ENCODE data around the gene PURA. TPM values are rescaled to one million over a fixed set of nuclear protein-coding genes. Genes with fewer than 3 reads are reported as not detected.

Gene PURA
- polyA plus RNA-seq, 1 donor, result 9.6 TPM

DNA sequence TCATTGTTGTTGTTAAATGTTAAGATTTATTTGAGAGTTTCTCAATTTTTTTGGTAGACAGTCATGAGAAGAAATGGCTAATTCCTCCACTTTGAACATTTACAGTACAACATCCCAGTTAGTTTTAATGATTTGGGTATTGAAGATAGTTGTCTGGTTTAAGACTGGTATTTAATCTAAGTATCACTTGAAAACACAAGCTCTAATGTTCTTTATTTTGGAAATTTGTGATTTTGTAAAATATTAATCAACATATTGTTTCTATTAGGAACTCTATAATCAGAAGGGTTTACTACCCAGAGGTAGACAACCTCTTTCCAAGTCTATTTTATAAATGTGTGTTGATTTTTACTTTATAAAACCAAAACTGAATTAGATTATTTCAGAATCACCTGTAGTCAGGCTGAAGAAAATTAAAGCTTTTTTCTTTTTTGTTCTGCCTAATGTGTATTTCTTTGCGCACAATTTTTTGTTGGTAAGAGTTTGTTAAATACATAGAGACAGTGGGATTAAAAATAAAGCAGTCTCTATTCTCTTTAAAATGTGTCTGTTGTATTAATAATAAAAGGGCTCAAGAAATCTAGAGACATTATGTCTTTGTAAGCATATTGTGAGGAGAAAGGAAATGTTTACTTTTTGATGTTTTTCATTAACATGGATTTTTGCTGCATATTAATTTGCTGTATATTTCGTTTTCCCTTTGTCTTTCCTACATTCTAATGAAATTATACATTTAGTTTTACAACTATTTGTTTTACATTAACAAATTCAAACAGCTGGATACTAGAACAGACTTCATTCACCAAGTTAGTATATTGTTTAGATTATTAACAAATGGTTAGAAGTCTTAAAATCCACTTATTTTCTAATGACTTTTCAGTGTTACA lies 3.9 kb upstream of the PURA start:
- no peak for DNase-seq (ENCODE audit: low read depth)

DNA sequence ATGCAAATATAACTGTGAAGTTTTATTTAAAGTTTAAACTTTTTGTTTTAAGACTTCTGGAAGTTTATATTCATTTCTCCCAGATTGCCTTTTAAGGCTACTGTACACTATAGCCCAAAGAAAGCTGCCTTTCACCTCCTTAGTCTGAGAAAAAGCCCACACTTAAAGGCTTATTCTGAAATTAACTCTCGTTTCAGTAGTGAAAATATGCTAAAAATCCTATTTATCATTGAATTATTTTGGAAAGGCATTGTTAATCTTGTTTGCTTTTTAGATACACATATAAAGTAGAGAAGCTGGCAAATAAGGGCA lies 3.3 kb upstream of the PURA start:
- no peak for DNase-seq (ENCODE audit: low read depth)

GRCh38 chr5:140111011-140111858 lies 2.7 kb upstream of the PURA start:
- DNase-seq (ENCODE audit: low read depth), result no peak

- no peak for DNase-seq (ENCODE audit: low read depth)
Measured at GRCh38 chr5:140111859-140112551, 1.9 kb upstream of the PURA start.

DNA sequence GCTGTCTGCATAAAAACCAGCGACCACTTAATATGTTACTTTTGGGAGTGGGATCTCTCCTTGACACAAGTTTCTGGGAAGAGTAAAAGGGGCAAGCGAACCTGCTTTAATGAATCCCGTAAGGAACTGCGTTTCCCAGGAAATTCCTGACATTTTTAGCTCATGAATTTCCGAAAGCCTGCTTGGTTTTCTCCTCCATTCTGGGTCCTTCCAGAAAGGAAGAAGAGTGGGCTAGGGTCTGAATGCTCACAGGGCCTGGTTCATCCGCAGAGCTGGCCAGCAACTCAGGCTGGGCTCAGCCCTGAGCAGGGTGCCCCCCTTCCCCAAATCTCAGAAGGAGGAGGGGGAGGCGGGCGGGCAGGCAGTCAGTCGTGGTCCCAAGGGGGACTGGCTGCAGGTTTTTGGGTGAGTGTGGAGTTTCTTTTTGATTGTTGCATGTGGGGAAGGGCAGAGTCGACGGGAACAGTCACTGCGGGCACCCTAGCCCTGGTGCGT lies 1.2 kb upstream of the PURA start:
- no peak for DNase-seq (ENCODE audit: low read depth)

DNA sequence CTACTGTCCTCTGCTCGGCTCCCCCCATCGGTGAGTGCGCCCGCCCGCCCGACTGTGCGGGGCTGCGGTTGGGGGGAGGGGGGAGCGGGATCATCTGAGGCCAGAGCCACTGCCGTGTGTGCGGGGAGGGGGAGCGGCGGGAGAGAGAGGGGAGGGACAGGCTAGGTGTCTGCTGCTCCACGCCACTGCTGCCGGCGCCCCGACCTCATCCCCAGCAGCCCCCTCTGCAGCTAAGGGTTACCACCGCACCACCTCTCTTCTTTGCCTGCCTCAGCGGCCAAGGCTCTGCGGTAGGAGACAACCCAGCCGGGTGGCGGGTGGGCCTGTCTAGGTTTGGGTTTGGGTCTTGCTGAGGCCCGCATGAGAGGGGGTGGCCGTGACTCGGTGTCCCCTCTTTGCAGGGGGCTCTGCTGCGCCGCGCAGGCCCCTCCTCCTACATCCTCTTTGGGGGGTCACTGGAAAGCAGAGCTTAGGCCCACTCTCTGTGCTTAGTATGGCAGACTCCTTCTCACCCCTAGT lies 670 bp upstream of the PURA start:
- DNase-seq (ENCODE audit: low read depth), result no peak

GRCh38 chr5:140114341-140115185 lies 654 bp downstream of the PURA start:
- DNase-seq (ENCODE audit: low read depth), result no peak

DNA sequence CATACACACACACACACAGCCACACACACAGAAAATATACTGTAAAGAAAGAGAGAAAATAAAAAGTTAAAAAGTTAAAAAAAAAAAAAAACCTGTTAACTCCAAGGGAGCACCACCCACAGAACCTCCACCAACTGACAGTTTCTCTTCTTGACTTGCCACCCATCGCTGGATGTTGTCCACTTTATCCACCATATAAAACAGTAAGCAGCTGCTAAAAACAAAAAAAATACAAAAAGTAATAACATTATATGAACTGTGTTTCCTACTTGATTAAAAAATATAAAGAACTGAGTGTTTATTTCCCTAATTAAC lies 1.2 kb downstream of the PURA start:
- DNase-seq (ENCODE audit: low read depth), result no peak

GRCh38 chr5:140116716-140117115 lies 2.8 kb downstream of the PURA start:
- no peak for DNase-seq (ENCODE audit: low read depth)

DNA sequence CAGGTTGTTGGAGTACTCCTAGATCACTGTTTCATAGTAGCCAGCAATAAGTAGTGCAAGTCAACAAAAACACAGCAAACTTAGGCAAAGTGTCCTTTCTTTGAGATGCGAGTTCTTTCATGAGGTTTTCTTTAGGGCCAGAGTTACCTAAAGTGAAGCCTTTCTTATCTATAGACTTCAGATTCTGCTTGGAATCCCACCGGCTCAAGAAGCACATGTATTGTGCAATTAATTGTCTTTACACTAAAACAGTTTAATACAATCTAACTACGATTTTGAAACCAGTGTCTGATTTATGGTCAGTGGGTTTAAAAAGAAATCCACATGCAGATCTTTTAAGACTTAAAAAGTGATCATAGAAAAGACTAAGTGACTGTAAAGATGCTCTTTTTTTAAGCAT lies 3.6 kb downstream of the PURA start:
- no peak for DNase-seq (ENCODE audit: low read depth)

DNA sequence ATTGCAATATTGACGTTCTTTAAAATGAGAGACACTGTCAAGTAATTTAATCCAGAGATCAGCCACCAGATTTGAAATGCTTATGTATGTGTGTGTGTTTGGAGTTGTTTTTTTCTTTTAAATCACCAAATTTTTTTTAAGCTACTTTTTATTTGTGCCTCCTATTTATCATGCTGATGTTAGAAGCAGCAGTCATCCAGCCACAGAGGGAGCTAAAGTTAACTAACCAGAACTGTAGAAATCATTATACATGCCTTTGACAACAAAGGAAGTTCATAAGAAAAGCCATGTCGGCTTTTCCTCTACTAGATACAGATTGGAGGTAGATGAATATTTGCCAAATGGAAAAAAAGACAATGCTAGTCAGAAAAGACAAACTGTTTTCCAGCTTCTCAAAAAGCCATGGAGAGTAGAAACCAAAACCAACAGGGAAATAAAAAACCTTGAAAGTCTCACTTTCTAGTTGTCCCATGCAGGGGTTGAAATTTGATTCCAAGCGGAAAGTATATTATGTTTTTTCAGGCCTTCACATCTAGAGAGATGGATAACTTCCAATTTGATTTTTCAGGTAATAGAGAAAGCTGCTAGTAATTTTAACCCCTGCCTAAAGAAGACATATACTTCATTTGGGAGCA lies 4.5 kb downstream of the PURA start:
- DNase-seq (ENCODE audit: low read depth), result no peak

- DNase-seq (ENCODE audit: low read depth), result no peak
Measured at GRCh38 chr5:140125637-140126036, 11.7 kb downstream of the PURA start, which contains the start of gene IGIP. TSS of gene IGIP (plus strand) at chr5:140125937. CDS start at chr5:140128477, 2,540 bp downstream.

GRCh38 chr5:140126315-140127012 lies 12.6 kb downstream of the PURA start:
- no peak for DNase-seq (ENCODE audit: low read depth)

DNA sequence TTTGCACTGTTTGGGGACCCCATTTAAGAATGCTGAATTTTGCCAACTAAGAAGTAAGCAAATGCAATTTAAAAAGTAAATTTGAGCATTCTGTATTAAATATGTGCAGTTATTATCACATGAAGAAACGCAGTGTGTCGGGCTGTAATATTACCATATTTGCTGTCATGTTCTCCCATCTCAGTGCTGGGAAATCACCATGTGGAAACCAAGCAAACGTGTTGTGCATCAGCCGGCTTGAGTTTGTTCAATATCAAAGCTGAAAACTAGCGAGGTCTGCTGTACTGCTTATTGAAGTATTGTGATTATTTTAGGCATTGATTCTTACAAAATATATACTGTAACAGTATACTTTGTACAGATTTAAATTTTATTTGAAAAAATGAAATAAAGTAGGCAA lies 14.5 kb downstream of the PURA start:
- DNase-seq (ENCODE audit: low read depth), result no peak

- no peak for DNase-seq (ENCODE audit: low read depth)
Measured at GRCh38 chr5:140130949-140131733, 17.2 kb downstream of the PURA start.

DNA sequence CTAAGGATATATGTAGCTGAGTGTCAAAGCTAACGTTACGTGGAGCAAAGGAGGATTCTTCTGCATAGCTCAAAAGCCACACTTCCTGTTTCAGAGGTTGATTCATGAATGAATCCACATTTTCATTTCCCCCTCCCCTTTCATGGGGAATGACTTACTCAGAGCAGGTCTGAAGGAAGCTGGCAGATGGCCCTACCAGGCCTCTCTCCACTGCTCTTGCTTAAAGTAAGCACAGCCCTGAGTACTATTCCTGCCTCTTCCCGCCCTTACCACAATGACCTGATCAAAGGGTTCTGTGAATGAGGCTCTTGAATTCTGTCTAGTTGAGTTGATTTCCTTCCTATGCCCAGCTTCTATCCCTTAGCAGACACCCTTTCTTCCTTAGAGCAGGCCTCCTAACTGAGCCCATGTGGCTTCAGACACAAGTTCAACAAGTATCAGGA lies 18.1 kb downstream of the PURA start:
- DNase-seq (ENCODE audit: low read depth), result no peak

DNA sequence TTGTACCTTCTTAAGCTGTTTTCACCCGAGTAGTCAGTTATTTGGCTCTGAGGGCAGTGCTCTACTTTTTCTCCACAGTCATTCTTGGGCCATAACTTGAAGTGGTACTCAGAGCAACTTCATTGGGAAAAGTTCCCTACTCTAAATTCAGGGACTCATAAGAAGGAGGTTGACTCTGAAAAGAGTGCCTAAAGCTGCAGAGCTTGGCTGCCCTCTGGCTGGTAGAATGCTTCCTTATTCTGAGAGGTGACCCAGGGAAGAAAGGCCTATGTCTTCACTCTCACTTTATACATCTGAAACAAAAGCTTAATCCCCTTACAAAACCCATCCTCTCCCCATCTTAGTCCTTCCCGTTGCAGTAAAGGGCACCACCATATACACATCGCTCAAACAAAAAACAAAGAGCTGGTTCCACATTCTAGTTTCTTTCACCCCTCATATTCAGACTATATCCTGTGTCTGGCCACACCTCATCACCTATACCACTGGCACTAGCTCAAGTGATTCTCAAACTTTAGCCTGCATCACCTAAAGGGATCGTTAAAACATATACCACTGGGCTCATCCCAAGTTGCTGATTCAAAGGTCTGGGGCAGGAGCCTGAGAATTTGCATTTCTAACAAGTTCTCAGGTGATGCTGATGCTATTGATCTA lies 19.7 kb downstream of the PURA start:
- no peak for DNase-seq (ENCODE audit: low read depth)

GRCh38 chr5:140134277-140134935 lies 20.5 kb downstream of the PURA start:
- DNase-seq (ENCODE audit: low read depth), result no peak
